Mononuclear cell (primary cell): Measurements from ENCODE around the gene ERV3-1. TPM values are rescaled to one million over a fixed set of nuclear protein-coding genes. Genes with fewer than 3 reads are reported as not detected.
"Not testable (repeated sequence)": the region's sequence is repeated elsewhere in the genome, so short reads cannot be mapped to it uniquely, and the experiment has no call there.

Experiments used
- H3K27me3 ChIP-seq: 2 replicates; pipeline ENCODE4 v1.6.0; 2011; ENCODE audit warnings: low read length, control low read depth; ENCODE audit not compliant: insufficient read depth
- H3K4me1 ChIP-seq: 2 replicates; pipeline ENCODE4 v1.5.1; 2011; ENCODE audit warnings: mild to moderate bottlenecking, low read length, control low read depth; ENCODE audit not compliant: insufficient read depth
- H3K4me3 ChIP-seq: 2 replicates; pipeline ENCODE4 v1.5.1; 2011; ENCODE audit warnings: mild to moderate bottlenecking, low read length, moderate library complexity
- H3K9me3 ChIP-seq: 2 replicates; pipeline ENCODE4 v1.5.1; 2011; ENCODE audit warnings: low read depth, mild to moderate bottlenecking, control low read depth, low read length
- total RNA-seq: library from RNA; depleted of rRNA; stranded (reverse); fragments of >200 nt; gene quantifications from one replicate; pipeline ENCODE4 v1.2.3, GENCODE V29; 2012

ERV3-1 gene
- total RNA-seq, 1 donor, result 16.0 TPM

DNA sequence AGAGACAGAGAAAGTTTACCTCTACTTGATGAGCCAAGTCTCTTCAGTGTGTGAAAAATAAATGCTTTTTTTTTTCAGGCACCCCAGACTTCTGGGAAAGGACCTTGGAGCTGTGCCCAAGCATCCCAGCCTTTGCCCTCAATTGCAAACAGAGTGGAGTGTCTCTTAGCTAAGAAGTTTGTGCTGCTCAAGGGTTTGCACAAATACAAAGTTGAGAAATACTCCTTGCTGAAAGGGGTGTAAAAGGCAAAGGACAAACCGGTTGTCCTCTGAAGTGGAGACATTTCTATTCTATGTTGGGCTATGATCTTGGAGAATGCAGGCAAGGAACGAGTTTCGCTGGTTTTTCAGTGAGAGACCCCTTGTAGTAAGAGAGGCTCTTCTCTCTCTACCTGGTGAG, 14.5 kb upstream of the ERV3-1 start:
- not testable (repeated sequence) for H3K27me3 ChIP-seq, H3K9me3 ChIP-seq

GRCh38 chr7:65009881-65010280, 3.4 kb upstream of the ERV3-1 start:
- not testable (repeated sequence) for H3K27me3 ChIP-seq, H3K9me3 ChIP-seq, H3K4me3 ChIP-seq
- peaks cover 20% of the 10 kb centered on the region for H3K4me1 ChIP-seq

More for the DNA sequence above, 14.5 kb upstream of the ERV3-1 start:
- H3K4me1 ChIP-seq, H3K4me3 ChIP-seq: not testable (repeated sequence)

DNA sequence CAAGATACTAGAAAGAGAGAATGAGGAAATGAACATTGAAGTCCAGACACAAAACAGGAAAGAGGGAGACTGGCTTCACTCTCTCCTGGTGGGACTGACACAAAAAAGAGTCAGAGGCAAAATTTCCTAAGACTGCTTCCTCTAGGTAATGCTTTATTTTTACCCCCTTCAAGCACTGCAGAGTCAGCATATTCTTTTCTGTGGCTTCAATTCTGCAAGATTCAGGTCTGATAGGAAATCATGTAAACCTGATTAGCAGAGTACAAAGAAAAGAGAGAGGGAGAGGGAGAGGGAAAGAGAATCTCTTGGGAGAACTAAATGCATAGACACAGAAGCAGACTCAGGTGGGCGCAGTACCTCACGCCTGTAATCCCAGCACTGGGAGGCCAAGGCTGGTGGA, 2.9 kb upstream of the ERV3-1 start:
- H3K4me3 ChIP-seq, H3K27me3 ChIP-seq, H3K9me3 ChIP-seq: not testable (repeated sequence)
- peaks cover 25% of the 10 kb centered on the region for H3K4me1 ChIP-seq

- H3K4me3 ChIP-seq, result peak overlapping the region; percentile 81
- H3K9me3 ChIP-seq, H3K27me3 ChIP-seq: not testable (repeated sequence)
- H3K4me1 ChIP-seq, result peaks cover 29% of the 10 kb centered on the region
These were observed 549 bp upstream of the ERV3-1 start for GRCh38 chr7:65007036-65007435.

DNA sequence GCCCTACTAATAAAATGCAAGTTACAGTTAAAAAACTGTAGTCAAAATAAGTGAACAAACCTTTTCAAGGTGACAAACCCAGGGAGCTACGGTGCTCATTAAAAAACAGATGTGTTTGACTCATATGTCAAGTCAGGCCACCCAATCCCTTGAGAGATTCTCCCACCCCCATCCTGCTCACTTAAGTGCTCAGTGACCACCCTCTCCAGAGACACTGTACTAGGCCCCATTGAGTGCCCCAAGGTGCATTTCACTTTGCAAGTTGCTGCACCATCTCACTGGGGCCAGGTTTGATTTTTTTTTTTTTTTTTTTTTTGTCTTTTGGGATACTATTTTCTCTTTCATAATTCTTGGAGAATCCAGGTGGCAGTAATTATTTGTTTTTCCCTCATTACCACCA, 1.9 kb downstream of the ERV3-1 start:
- H3K9me3 ChIP-seq, result peaks cover 10% of the 10 kb centered on the region
- no peak overlapping the region for H3K4me3 ChIP-seq
- no peaks in the 10 kb centered on the region for H3K27me3 ChIP-seq
- peaks cover 46% of the 10 kb centered on the region for H3K4me1 ChIP-seq

DNA sequence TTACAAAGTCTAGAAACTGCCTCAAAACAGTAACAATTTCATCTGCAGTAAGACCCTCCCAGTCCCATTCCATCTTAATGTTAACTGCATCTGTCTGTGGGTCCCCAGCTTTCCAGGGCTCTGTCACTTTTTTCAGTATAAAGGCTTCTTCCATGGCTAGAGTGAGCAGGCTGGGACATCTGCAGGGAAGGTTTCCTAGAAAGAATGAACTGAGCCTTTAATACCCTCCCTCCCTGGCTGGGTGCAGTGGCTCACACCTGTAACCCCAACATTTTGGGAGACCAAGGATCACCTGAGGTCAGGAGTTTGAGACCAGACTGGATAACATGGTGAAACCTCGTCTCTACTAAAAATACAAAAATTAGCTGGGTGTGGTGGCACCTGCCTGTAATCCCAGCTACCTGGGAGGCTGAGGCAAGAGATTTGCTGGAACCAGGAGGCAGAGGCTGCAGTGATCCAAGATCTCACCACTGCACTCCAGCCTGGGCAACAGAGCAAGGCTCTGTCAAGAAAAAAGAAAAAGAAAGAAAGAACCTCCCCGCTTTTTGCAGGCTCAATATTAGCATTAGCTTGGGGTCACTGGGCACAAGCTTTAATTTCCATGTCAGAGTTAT, 3.4 kb downstream of the ERV3-1 start:
- Histone ChIP-seq H3K27me3 (no peaks in the 10 kb centered on the region), H3K4me3 (no peak overlapping the region), H3K4me1 (peaks cover 56% of the 10 kb centered on the region), H3K9me3 (peaks cover 10% of the 10 kb centered on the region)

- H3K9me3 ChIP-seq, result peaks cover 17% of the 10 kb centered on the region
These were observed 5.1 kb downstream of the ERV3-1 start for GRCh38 chr7:65001291-65001814.

DNA sequence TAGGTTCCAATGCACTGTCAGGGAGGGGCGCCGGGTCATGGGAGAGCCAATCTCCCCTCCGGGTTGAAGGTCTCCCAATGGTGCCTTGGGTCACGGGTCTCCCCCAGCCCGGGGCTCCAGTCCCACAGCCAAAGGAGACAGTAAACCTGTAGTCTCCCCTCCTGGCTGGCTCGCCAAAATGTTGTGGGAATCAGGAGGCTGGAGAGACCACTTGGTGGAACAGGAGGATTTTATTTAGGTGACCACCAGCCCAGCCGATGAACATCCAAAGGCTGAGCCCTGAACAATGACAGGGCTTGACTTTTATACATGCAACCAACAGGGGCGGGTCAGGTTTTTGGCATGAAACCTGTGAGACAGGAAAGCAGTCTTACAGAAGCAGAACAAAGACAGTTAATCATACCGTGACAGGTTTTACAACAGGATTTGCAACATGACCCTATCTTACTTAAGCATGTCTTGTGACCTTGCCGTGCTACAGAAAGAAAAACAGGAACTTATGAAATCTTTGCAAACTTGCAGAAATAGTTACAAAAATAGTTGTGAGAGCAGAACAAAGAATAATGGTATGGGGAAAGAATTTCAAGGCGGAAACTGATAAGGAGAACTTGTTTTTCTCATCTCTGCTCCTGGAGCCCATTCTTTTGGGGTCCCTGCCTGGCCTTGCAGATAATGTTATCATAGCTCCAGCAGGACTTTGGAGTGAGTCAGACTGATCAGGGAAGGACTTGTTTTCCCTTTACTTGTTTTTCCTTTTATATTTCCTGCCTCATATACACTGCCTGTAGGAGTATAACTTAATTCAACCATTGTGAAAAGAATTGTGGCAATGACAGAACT, 7.1 kb downstream of the ERV3-1 start:
- Histone ChIP-seq H3K27me3 (no peaks in the 10 kb centered on the region), H3K4me3 (no peak overlapping the region), H3K9me3 (peaks cover 31% of the 10 kb centered on the region), H3K4me1 (peaks cover 31% of the 10 kb centered on the region)

More at GRCh38 chr7:65001291-65001814, 5.1 kb downstream of the ERV3-1 start:
- H3K4me1 ChIP-seq, result peaks cover 48% of the 10 kb centered on the region
- no peaks in the 10 kb centered on the region for H3K27me3 ChIP-seq
- no peak overlapping the region for H3K4me3 ChIP-seq

GRCh38 chr7:64998865-64999164, 7.7 kb downstream of the ERV3-1 start:
- Histone ChIP-seq H3K4me3 (no peak overlapping the region), H3K4me1 (peaks cover 28% of the 10 kb centered on the region), H3K27me3 (no peaks in the 10 kb centered on the region), H3K9me3 (peaks cover 32% of the 10 kb centered on the region)

DNA sequence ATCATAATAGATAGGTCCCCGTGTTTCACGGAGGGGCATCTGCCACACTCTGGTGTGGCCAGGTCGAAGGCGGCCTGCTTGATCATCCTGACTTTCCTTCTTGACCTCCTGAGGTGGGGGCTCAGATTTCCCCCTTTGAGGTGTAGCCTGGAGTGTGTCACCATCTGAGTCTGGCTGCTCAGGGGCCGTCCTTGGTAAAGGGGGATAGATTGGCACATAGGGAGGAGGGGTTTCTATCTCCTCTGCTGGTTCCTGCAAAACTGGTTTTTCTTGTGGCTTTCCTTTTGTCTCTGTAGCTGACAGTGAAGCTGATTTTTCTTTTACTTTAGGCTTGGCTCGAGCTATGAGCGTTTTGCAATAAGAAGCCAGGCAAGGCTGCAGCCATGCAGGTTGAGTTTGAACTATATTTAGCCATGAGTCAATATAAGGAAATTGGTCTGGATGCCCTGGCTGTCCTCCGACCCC, 8.5 kb downstream of the ERV3-1 start:
- Histone ChIP-seq H3K4me1 (peaks cover 27% of the 10 kb centered on the region), H3K27me3 (no peaks in the 10 kb centered on the region), H3K9me3 (peaks cover 37% of the 10 kb centered on the region), H3K4me3 (no peak overlapping the region)

DNA sequence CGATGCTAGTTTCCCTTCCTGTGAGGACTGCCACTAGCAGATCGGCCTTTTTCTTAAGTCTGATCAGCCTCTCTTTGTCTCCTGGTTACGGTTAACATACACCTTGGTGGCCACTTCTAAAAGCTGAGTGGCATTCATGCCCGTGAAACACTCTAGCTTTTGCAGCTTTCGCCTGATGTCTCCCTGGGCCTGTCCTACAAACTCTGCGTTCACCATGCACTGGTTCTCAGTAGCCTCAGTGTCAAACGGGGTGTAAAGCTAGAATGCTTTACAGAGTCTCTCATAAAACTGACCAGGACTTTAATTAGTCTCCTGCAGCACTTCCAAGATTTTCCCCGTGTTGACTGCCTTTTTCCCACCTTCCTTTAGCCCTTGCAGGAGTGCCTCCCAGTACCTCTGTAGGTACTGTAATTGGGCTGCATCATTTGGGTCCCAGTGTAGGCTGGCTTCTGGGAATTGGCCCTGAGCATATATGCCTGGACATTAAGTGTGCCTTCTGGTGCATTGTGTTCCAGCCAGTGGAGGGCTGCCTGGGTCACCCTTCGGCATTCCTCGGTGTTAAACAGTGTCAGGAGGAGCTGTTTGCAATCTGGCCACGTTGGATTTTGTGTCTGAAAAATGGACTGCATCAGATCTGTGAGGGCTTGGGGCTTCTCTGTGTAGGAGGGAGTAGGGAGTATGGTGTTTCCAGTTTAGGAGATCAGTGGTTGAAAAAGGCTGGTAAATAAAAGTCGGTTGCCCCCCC, 9.2 kb downstream of the ERV3-1 start:
- H3K9me3 ChIP-seq, result peaks cover 37% of the 10 kb centered on the region

DNA sequence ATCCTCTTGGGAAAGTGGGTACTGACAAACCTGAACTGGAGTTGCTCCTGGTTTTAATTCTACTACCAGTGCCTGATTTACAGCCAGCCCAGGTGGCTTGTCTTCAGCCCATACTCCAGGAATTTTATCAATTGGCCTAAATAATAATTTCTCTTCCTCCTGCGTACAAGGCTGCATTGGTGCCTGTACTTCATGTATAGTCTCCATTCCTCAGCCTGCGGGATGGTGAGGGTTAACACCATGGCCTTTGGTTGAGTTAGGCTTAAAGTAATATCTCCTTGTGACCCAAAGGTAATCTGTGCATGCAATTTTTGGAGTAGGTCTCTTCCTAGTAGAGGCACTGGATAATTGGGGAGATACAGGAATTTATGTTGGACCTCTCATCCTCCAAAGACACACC, 10.2 kb downstream of the ERV3-1 start:
- Histone ChIP-seq H3K4me3 (no peak overlapping the region), H3K27me3 (no peaks in the 10 kb centered on the region), H3K4me1 (peaks cover 23% of the 10 kb centered on the region), H3K9me3 (peaks cover 34% of the 10 kb centered on the region)

More for the DNA sequence above, 9.2 kb downstream of the ERV3-1 start:
- Histone ChIP-seq H3K4me3 (no peak overlapping the region), H3K4me1 (peaks cover 27% of the 10 kb centered on the region), H3K27me3 (no peaks in the 10 kb centered on the region)

GRCh38 chr7:64993901-64994300, 12.6 kb downstream of the ERV3-1 start:
- Histone ChIP-seq H3K9me3 (peaks cover 47% of the 10 kb centered on the region), H3K4me1 (peaks cover 5% of the 10 kb centered on the region), H3K4me3 (no peak overlapping the region), H3K27me3 (no peaks in the 10 kb centered on the region)

DNA sequence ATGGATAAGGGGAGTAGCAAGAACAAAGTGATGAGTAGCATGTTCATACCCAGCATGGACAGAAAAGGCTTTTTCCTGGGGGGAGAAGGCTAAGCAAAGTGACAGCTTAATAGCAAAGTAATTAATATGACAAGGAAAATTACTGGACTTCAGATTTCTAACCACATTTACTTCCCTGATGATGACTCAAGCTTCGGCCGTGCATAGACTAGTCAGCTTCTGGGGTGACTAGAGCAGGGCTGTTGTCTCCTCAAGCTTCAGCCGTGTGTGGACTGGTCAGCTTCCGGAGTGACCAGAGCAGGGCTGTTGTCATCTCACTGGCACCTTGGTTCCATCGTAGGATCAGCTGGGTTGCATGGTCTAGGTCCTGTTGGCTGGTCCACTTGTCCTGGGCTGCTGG, 13.5 kb downstream of the ERV3-1 start:
- Histone ChIP-seq H3K4me3 (no peak overlapping the region), H3K27me3 (no peaks in the 10 kb centered on the region), H3K4me1 (no peaks in the 10 kb centered on the region), H3K9me3 (peaks cover 56% of the 10 kb centered on the region)

- Histone ChIP-seq H3K27me3 (no peaks in the 10 kb centered on the region), H3K4me1 (no peaks in the 10 kb centered on the region), H3K4me3 (no peak within 1 kb of the TSS), H3K9me3 (peaks cover 65% of the 10 kb centered on the region)
These were observed 15.6 kb downstream of the ERV3-1 start, which contains the start of gene ZNF117 for GRCh38 chr7:64990936-64991335. ZNF117 (minus strand) TSS chr7:64991036.
